DND-41 (cell line): Measurements from ENCODE around the gene GLB1L3.

Experiments
- ATAC-seq: fragments of 200-7000 bp; cut with Tn5 transposase; 3 replicates; pipeline ENCODE4 v1.9.1; 2021; ENCODE audit warnings: low read depth; ENCODE audit not compliant: insufficient read depth
- DNase-seq: peaks from one replicate; pipeline ENCODE4 v3.0.0-alpha.2; 2020
- H2AFZ ChIP-seq: 2 replicates; pipeline ENCODE4 v1.6.0; 2012; ENCODE audit warnings: low read depth, low read length
- H3K27ac ChIP-seq: 2 replicates; pipeline ENCODE4 v1.5.1; 2012; ENCODE audit warnings: low read length, inconsistent platforms
- H3K27me3 ChIP-seq: fragments of 200-600 bp; sonication (generic); 2 replicates; pipeline ENCODE4 v1.6.0; 2012; ENCODE audit warnings: low read length, mild to moderate bottlenecking, inconsistent platforms; ENCODE audit not compliant: insufficient read depth, poor library complexity
- H3K36me3 ChIP-seq: 2 replicates; pipeline ENCODE4 v1.5.1; 2012; ENCODE audit warnings: low read length, inconsistent platforms; ENCODE audit not compliant: insufficient read depth
- H3K4me1 ChIP-seq: 2 replicates; pipeline ENCODE4 v1.5.1; 2012; ENCODE audit warnings: mild to moderate bottlenecking, low read length; ENCODE audit not compliant: insufficient read depth
- H3K4me2 ChIP-seq: 2 replicates; pipeline ENCODE4 v1.6.0; 2012; ENCODE audit warnings: mild to moderate bottlenecking, moderate library complexity, low read length, inconsistent platforms; ENCODE audit not compliant: insufficient read depth
- H3K4me3 ChIP-seq, 2 experiments: fragments of 200-600 bp in 1 of 2; shearing (Covaris generic) in 1 of 2; 2 replicates each; pipeline ENCODE4 v1.5.1; 2012 to 2016; ENCODE audit warnings: inconsistent platforms in 2 of 2, low read length in 2 of 2, mild to moderate bottlenecking in 2 of 2, low read depth in 1 of 2, moderate library complexity in 1 of 2
- H3K79me2 ChIP-seq: 2 replicates; pipeline ENCODE4 v1.6.0; 2012; ENCODE audit warnings: low read length, inconsistent platforms; ENCODE audit not compliant: insufficient read depth
- H3K9ac ChIP-seq: 2 replicates; pipeline ENCODE4 v1.6.0; 2012; ENCODE audit warnings: low read depth, mild to moderate bottlenecking, inconsistent platforms, low read length, moderate library complexity
- H3K9me3 ChIP-seq: 2 replicates; pipeline ENCODE4 v1.5.1; 2012; ENCODE audit warnings: low read length, moderate library complexity, mild to moderate bottlenecking, inconsistent platforms; ENCODE audit not compliant: insufficient read depth, severe bottlenecking
- H4K20me1 ChIP-seq: 2 replicates; pipeline ENCODE4 v1.6.0; 2012; ENCODE audit warnings: low read length; ENCODE audit not compliant: insufficient read depth
- EZH2 ChIP-seq: IDR thresholded peaks from 3 replicates; pipeline ENCODE4 v1.6.1; 2012; ENCODE audit warnings: borderline replicate concordance, low read depth, mild to moderate bottlenecking, moderate library complexity, low read length, inconsistent platforms; ENCODE audit not compliant: severe bottlenecking
- TF ChIP-seq, protein P1 (sequence below): IDR thresholded peaks from 2 replicates; pipeline ENCODE4 v1.5.1; 2012; ENCODE audit warnings: borderline replicate concordance, low read length, moderate library complexity, mild to moderate bottlenecking; ENCODE audit not compliant: poor library complexity, severe bottlenecking; ENCODE audit errors: extremely low read depth

Gene GLB1L3

DNA sequence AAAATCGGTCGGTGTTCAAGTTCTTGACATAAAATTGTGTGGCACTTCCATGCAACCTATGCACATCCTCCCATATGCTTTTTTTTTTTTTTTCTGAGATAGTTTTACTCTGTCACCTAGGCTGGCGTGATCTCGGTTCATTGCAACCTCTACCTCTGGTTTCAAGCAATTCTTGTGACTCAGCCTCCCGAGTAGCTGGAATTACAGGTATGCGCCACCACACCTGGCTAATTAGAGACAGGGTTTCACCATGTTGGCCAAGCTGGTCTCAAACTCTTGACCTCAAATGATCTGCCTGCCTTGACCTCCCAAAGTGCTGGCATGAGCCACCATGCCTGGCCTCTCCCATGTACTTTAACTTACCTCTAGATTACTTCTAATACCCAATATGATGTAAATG, 15.0 kb downstream of the GLB1L3 start:
- no peaks in the 10 kb centered on the region for H3K79me2 ChIP-seq
- no peak overlapping the region for H3K27ac ChIP-seq
- no peak overlapping the region for H2AFZ ChIP-seq
- H3K4me2 ChIP-seq: no peak overlapping the region
- no peaks in the 10 kb centered on the region for H3K36me3 ChIP-seq
- H3K4me3 ChIP-seq: no peak overlapping the region
- TF ChIP-seq, protein P1, sequence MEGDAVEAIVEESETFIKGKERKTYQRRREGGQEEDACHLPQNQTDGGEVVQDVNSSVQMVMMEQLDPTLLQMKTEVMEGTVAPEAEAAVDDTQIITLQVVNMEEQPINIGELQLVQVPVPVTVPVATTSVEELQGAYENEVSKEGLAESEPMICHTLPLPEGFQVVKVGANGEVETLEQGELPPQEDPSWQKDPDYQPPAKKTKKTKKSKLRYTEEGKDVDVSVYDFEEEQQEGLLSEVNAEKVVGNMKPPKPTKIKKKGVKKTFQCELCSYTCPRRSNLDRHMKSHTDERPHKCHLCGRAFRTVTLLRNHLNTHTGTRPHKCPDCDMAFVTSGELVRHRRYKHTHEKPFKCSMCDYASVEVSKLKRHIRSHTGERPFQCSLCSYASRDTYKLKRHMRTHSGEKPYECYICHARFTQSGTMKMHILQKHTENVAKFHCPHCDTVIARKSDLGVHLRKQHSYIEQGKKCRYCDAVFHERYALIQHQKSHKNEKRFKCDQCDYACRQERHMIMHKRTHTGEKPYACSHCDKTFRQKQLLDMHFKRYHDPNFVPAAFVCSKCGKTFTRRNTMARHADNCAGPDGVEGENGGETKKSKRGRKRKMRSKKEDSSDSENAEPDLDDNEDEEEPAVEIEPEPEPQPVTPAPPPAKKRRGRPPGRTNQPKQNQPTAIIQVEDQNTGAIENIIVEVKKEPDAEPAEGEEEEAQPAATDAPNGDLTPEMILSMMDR: no peak
- no peak for TF ChIP-seq EZH2
- no peak for ATAC-seq
- no peaks in the 10 kb centered on the region for H4K20me1 ChIP-seq
- H3K9ac ChIP-seq: no peak overlapping the region
- DNase-seq: no peak
- H3K4me1 ChIP-seq: no peaks in the 10 kb centered on the region
- no peaks in the 10 kb centered on the region for H3K9me3 ChIP-seq
- H3K27me3 ChIP-seq: no peaks in the 10 kb centered on the region

DNA sequence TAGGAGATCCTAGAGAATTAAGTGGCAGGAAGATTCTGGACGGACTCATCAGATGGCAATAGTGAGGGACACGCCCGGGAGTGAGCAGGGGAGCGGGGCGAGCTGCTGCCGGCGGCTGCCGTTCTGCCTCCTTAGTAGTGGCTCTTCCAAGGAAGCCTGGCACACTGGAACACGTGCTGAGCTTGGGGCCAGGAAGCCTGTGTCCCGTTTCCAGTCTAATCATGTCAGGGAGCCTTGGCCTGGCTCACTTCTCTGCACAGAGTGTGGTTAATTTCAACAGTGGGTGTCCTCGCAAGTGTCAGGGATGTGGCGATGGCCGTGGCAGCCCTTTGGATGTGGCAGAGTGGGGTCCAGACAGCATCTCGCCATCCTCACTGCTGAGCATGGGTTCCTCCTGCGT, 16.5 kb downstream of the GLB1L3 start:
- DNase-seq (no peak), ATAC-seq (no peak)
- Histone ChIP-seq H3K4me1 (no peaks in the 10 kb centered on the region), H3K4me3 (no peak overlapping the region), H3K9me3 (no peaks in the 10 kb centered on the region), H2AFZ (no peak overlapping the region), H3K9ac (no peak overlapping the region), H3K36me3 (no peaks in the 10 kb centered on the region), H3K79me2 (no peaks in the 10 kb centered on the region), H3K27ac (no peak overlapping the region), H3K4me2 (no peak overlapping the region), H3K27me3 (no peaks in the 10 kb centered on the region), H4K20me1 (no peaks in the 10 kb centered on the region)
- TF ChIP-seq, protein P1: no peak
- TF ChIP-seq EZH2: no peak

DNA sequence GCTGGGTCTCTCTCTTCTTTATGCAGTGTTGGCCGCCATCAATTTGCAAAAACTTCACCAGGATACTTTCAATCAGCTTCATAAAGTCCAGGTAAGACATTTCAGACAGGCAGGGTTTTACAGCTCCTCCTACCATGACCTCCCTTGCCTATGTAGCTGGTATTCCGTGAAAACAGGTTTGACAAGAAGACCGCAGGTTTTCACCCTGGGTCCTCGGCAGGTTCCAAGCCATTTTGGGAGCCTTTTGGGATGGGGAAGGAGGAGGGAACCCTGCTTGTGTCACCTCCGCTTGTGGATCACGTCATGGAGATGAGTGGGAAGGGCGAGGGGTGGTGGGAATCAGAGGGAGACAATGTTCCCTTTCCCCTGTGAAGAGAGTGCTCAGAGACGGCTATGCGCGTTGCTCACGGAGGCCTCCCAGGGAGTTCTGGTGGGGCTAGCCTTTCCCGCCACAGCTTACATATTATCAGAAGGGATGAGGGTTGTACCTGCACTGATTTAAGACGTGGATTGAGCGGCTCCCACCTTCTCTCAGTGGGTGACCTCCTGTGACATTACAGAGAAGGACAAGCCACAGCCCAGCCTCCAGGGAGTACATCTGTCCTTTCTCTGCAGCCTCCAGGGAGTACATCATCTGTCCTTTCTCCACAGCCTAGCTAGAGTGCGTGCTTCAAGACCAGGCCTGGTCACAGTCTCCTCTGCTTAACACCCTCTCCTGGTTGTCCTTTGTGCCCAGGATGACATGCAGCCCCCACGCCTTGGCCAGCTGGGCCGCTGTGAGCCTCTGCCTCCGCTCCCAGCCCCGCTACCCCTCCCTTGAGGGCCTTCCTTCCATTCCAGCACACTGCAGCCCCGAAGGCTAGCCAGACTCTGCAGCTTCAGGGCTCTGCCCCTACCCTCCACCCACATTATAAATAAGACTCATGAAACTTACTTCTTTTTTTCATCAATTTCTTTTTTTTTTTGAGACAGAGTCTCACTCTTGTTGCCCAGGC, 17.2 kb downstream of the GLB1L3 start:
- TF ChIP-seq, protein P1: no peak
- TF ChIP-seq EZH2: no peak
- no peaks in the 10 kb centered on the region for H4K20me1 ChIP-seq
- ATAC-seq: no peak

More for the DNA sequence above, 17.2 kb downstream of the GLB1L3 start:
- H3K4me1 ChIP-seq: no peaks in the 10 kb centered on the region
- no peak overlapping the region for H3K27ac ChIP-seq
- no peak overlapping the region for H3K4me3 ChIP-seq
- H3K4me2 ChIP-seq: no peak overlapping the region
- H3K9me3 ChIP-seq: no peaks in the 10 kb centered on the region
- H3K79me2 ChIP-seq: no peaks in the 10 kb centered on the region
- DNase-seq: no peak
- H3K36me3 ChIP-seq: no peaks in the 10 kb centered on the region
- no peaks in the 10 kb centered on the region for H3K27me3 ChIP-seq
- no peak overlapping the region for H2AFZ ChIP-seq
- H3K9ac ChIP-seq: no peak overlapping the region
